Measurements from ENCODE around the gene NR1D1.

GRCh38 chr17:40089077-40089895 is 11.1 kb downstream of the NR1D1 start:
- TF ChIP-seq CTCF (IDR thresholded peaks at IDR 0.05) = no peak
- TF ChIP-seq POLR2A (IDR thresholded peaks at IDR 0.05) = no peak

All from body of pancreas (tissue), 4 donors.